ENCODE measurements around the gene PFDN1. TPM values are rescaled to one million over a fixed set of nuclear protein-coding genes. Genes with fewer than 3 reads are reported as not detected.

Gene PFDN1
- total RNA-seq, 4 donors from 2014 or later: 72.9 to 230 (median 98.4) TPM

DNA sequence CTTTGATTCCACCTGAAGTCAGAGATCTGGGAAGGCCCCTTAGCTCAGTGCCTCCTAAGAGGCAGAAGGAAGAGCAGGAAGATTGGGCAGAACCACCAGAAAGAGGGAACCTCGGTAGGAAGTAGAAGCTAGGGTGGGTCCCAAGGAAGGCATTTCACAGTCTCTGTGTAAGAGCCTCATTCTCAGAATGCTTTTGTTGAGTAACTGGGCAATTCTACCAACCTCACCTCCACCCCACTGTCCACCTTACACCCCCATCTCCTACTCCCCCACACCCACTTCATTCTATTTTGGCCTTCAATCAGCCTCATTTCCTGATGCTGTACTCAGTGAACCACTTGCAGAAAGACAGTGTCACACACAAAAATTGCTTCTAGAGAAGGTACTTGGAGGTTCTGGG, 40.0 kb upstream of the PFDN1 start:
- in situ Hi-C loops (cut with MboI; ENCODE audit: low pct_ligation_motif_present in 1 of 4, low pct_unique_long_range_greater_than_20kb in 1 of 4, low sequenced_read_pairs in 3 of 4): no loop called here
- no peak for DNase-seq

DNA sequence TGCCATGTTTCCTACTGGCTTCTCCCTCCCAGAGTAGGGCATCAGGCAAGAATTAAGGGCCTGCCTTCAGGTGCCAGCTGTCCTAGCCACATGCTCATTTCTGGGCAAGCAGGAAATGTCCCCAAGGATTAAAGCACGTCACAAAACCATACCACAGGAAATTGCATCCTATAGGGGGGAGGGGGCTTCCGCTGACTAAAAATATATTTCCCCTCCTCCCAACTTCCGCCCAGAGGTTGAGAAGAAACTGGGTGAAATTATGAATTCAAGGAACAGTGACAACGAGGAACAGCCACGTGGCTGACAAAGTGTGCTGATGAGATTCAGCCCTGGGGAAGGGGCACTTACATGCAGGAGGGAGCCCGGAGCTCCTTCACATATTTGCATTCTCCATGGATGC, 39.4 kb upstream of the PFDN1 start:
- DNase-seq: no peak
- Histone ChIP-seq H3K4me1 (peaks cover 4 to 47% (median 27%) of the 10 kb centered on the region in 4 donors), H3K36me3 (no peaks in the 10 kb centered on the region), H3K27ac (peak overlapping the region; percentile 28 to 53 (median 46)), H3K9me3 (no peaks in the 10 kb centered on the region), H3K27me3 (no peaks in the 10 kb centered on the region), H3K4me3 (no peak overlapping the region)
- WGBS, 2 donors (ENCODE audit: low coverage in 1 of 2): 64 to 92% methylated on average over 4 to 6 of the region's 6 CpGs
- in situ Hi-C loops (cut with MboI; ENCODE audit: low pct_ligation_motif_present in 1 of 4, low pct_unique_long_range_greater_than_20kb in 1 of 4, low sequenced_read_pairs in 3 of 4): no loop called here
- intact Hi-C loops (cut with DNase I; ENCODE audit: low total_unique reads): loop anchor here (10.0 kb wide), 1 partner anchor 167 kb away; the partner anchor contains the start of gene CYSTM1
- TF ChIP-seq POLR2A (IDR thresholded peaks at IDR 0.05) (no peak), EP300 (IDR thresholded peaks at IDR 0.05; ENCODE audit: low read depth) (peak; percentile 72)

More for the DNA sequence above, 40.0 kb upstream of the PFDN1 start:
- Histone ChIP-seq H3K27me3 (no peaks in the 10 kb centered on the region), H3K27ac (peak overlapping the region; percentile 10 to 53 (median 44)), H3K4me3 (no peak overlapping the region), H3K36me3 (no peaks in the 10 kb centered on the region), H3K4me1 (peaks cover 10 to 53% (median 33%) of the 10 kb centered on the region in 4 donors), H3K9me3 (no peaks in the 10 kb centered on the region)
- WGBS, 2 donors (ENCODE audit: low coverage in 1 of 2): 58 to 86% methylated on average over 1 of the region's 1 CpG
- intact Hi-C loops (cut with DNase I; ENCODE audit: low total_unique reads): loop anchor here (10.0 kb wide), 1 partner anchor 168 kb away; the partner anchor contains the start of gene CYSTM1
- TF ChIP-seq, protein P1, sequence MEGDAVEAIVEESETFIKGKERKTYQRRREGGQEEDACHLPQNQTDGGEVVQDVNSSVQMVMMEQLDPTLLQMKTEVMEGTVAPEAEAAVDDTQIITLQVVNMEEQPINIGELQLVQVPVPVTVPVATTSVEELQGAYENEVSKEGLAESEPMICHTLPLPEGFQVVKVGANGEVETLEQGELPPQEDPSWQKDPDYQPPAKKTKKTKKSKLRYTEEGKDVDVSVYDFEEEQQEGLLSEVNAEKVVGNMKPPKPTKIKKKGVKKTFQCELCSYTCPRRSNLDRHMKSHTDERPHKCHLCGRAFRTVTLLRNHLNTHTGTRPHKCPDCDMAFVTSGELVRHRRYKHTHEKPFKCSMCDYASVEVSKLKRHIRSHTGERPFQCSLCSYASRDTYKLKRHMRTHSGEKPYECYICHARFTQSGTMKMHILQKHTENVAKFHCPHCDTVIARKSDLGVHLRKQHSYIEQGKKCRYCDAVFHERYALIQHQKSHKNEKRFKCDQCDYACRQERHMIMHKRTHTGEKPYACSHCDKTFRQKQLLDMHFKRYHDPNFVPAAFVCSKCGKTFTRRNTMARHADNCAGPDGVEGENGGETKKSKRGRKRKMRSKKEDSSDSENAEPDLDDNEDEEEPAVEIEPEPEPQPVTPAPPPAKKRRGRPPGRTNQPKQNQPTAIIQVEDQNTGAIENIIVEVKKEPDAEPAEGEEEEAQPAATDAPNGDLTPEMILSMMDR (IDR thresholded peaks at IDR 0.05): no peak
- TF ChIP-seq POLR2A (IDR thresholded peaks at IDR 0.05): no peak
- no peak for TF ChIP-seq EP300 (IDR thresholded peaks at IDR 0.05; ENCODE audit: low read depth)
- TF ChIP-seq POLR2AphosphoS5 (IDR thresholded peaks at IDR 0.05): no peak

DNA sequence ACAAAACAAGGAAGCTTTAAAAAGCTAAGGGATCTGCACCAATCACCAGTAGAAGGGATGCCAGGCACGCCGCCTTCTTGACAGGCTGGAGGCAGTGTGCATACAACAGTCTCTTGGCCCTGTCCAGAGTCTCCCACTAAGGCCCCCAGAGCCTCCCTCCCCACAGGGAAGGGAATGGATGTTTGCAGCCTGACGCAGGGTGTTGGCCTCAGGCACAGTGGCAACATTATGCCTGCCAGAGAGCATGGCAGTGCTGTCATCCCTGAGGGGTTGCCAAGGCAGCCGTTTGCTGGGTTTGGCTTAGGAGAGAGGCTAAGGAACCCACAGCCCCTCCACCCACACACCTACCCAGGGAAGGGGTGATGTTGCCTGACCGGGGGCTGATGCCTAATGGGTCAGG, 38.7 kb upstream of the PFDN1 start:
- WGBS, 2 donors (ENCODE audit: low coverage in 1 of 2): 92% methylated on average over 5 of the region's 5 CpGs; no CpG with 5 or more reads in 1 of the 2 donors
- no peak for TF ChIP-seq EP300 (IDR thresholded peaks at IDR 0.05; ENCODE audit: low read depth)
- TF ChIP-seq POLR2A (IDR thresholded peaks at IDR 0.05): no peak
- TF ChIP-seq POLR2AphosphoS5 (IDR thresholded peaks at IDR 0.05): no peak
- TF ChIP-seq, protein P1 (IDR thresholded peaks at IDR 0.05): no peak
- Histone ChIP-seq H3K27me3 (no peaks in the 10 kb centered on the region), H3K36me3 (no peaks in the 10 kb centered on the region), H3K9me3 (no peaks in the 10 kb centered on the region), H3K27ac (peak overlapping the region; percentile 28 to 53 (median 46)), H3K4me1 (peaks cover 0 to 40% (median 21%) of the 10 kb centered on the region in 4 donors), H3K4me3 (no peak overlapping the region)
- in situ Hi-C loops (cut with MboI; ENCODE audit: low pct_ligation_motif_present in 1 of 4, low pct_unique_long_range_greater_than_20kb in 1 of 4, low sequenced_read_pairs in 3 of 4): no loop called here
- DNase-seq: no peak
- intact Hi-C loops (cut with DNase I; ENCODE audit: low total_unique reads): loop anchor here (10.0 kb wide), 1 partner anchor 167 kb away; the partner anchor contains the start of gene CYSTM1

DNA sequence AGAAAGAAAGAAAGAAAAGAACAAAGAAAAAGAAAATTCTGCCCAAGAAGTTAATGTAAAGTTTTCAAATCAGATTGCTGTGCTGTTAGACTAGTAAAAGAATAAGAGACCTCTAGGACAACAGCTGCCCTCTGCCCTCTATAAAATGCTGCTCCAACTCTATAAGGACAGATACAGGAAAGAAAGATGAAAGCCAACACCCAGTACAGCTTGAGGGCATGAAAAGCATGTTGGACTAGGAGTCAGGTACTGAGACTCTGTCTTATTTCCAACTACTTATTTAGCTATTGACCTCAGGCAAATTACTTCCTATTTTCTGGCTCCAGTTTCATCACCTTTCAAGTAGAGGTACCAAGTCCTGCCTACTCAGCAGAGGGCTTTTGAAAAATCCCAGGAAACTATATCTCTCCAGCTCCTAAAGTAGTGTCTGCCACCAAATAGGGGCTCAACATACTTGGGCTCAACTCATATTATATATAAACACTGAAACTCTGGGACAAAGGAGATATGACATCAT, 37.8 kb upstream of the PFDN1 start:
- in situ Hi-C loops (cut with MboI; ENCODE audit: low pct_ligation_motif_present in 1 of 4, low pct_unique_long_range_greater_than_20kb in 1 of 4, low sequenced_read_pairs in 3 of 4): no loop called here
- H3K9me3 ChIP-seq: no peaks in the 10 kb centered on the region
- no peaks in the 10 kb centered on the region for H3K36me3 ChIP-seq
- intact Hi-C loops (cut with DNase I; ENCODE audit: low total_unique reads): loop anchor here (10.0 kb wide), 1 partner anchor 166 kb away; the partner anchor contains the start of gene CYSTM1
- TF ChIP-seq, protein P1 (IDR thresholded peaks at IDR 0.05): no peak
- no peak for TF ChIP-seq POLR2AphosphoS5 (IDR thresholded peaks at IDR 0.05)
- TF ChIP-seq POLR2A (IDR thresholded peaks at IDR 0.05): no peak
- no peak for TF ChIP-seq EP300 (IDR thresholded peaks at IDR 0.05; ENCODE audit: low read depth)
- no peak for DNase-seq
- H3K27ac ChIP-seq: peak overlapping the region; percentile 28 to 53 (median 38)
- H3K4me3 ChIP-seq: no peak overlapping the region
- no peaks in the 10 kb centered on the region for H3K27me3 ChIP-seq
- H3K4me1 ChIP-seq: peaks cover 3 to 47% (median 18%) of the 10 kb centered on the region in 4 donors

All from transverse colon (tissue), 4 donors.